GM12872 (cell line): ENCODE results near the gene MAPRE2.

Experiments
- CTCF ChIP-seq: IDR thresholded peaks from 3 replicates; pipeline ENCODE4 v1.5.1; 2011; ENCODE audit warnings: low read depth, mild to moderate bottlenecking, low read length, moderate library complexity; ENCODE audit not compliant: insufficient read depth

Gene MAPRE2

GRCh38 chr18:35045121-35045520, 3.9 kb downstream of the MAPRE2 start:
- no peak for TF ChIP-seq CTCF

- no peak for TF ChIP-seq CTCF
These were observed 4.6 kb downstream of the MAPRE2 start for GRCh38 chr18:35045806-35046205.

GRCh38 chr18:35047697-35048292, 6.6 kb downstream of the MAPRE2 start:
- TF ChIP-seq CTCF, result no peak

GRCh38 chr18:35049111-35050027, 8.2 kb downstream of the MAPRE2 start:
- TF ChIP-seq CTCF, result no peak

- no peak for TF ChIP-seq CTCF
These were observed 8.9 kb downstream of the MAPRE2 start for GRCh38 chr18:35050028-35050546.

GRCh38 chr18:35050705-35051195, 9.5 kb downstream of the MAPRE2 start:
- TF ChIP-seq CTCF, result no peak

- no peak for TF ChIP-seq CTCF
These were observed 10.6 kb downstream of the MAPRE2 start for GRCh38 chr18:35051641-35052377.
